Endothelial cell of hepatic sinusoid (primary cell): Measurements from ENCODE around the gene COL24A1.
"Not testable (repeated sequence)": the region's sequence is repeated elsewhere in the genome, so short reads cannot be mapped to it uniquely, and the experiment has no call there.

ENCODE experiments used
- in situ Hi-C: cut with HindIII; loops from 2 replicates; pipeline ENCODE4 v1.10.0; 2017; ENCODE audit warnings: low sequenced_read_pairs

The COL24A1 gene

DNA sequence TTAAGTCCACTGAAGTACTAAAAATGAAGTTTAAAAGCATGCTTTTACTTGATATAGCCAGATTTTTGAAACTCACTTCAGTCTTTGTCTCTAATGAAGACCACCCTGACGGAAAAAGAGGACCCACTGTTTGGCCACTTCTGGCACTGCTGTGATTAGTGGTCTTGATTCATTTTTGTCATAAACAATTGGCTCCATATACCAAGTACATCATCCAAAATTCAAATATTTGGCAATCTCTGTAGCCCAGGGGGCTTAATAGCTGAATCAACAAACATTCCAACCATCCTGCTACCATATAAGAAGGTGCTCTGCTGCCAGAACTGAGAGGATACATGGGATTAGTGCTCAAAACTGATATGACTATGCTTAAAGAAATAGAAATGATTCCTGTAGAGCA, 156.0 kb downstream of the COL24A1 start:
- in situ Hi-C loops = no loop called here

DNA sequence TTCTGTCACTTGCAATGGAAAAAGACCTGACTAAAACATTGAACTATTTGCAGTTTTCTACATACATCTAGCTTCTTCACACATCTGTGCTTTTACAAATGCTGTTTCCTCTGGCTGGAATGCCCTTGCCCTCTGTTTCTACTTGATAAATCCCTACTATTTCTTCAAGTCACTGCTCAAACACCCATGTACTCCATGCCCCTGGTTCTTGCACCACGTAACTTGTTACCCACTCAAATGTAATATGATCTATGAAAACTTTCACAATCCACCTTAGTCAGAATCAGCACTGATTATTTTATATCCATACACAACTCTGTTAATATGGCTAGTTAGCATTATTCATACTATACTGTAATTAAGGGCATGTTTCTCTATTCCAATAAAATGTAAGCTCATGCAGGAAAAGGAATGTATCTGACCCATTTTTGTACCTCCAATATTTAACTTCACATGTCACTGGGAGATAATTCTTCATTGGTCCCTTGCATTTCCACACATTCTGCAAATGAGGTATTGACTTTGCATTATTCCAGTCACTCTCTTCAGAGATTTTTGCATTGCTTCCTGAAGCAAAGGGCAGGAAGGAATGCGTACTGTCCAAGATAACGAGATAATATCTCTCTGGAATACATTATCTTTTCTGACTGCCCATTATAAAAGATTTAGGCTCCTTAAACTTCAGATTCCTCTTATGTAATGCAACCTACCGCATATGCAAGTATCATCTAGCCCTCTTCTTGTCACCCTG, 158.3 kb downstream of the COL24A1 start:
- in situ Hi-C loops = no loop called here

DNA sequence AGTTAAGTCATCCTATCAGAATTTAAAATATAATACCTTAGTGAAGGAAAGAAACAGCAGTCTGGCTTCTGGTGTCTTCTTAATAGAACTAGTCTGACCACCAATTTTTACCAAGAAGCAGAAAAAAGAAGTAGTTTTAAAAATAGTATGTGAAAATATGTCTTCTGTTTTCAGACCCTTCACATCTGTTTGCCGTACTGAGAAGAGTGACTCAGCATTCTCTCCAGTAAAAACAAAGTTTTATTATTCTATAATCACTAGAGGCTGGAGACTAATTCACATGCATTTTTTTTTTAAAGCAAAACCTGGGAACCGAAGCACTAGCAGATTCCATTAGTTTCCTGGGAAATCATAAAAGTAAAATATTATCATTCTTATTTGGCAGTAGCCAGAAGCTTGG, 163.8 kb downstream of the COL24A1 start:
- in situ Hi-C loops = no loop called here

DNA sequence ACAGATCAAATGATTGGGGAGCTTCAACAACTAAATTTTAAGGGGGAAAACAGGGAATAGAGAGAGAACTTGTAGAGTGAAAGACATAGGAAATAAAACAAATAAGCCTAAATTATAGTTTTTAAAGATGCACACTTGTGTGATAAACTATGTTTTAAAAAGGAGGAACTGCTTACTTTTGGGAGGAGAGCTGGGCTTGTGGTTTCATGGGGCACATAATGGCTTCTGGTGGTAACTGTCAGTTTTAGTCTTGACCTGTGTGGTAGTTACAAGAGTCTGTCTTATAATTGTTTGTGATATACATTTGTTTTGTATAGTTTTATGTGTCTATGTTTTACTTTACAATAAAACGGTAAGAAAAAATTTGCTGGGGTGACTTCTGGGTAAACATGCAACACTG, 165.3 kb downstream of the COL24A1 start:
- in situ Hi-C loops = no loop called here

DNA sequence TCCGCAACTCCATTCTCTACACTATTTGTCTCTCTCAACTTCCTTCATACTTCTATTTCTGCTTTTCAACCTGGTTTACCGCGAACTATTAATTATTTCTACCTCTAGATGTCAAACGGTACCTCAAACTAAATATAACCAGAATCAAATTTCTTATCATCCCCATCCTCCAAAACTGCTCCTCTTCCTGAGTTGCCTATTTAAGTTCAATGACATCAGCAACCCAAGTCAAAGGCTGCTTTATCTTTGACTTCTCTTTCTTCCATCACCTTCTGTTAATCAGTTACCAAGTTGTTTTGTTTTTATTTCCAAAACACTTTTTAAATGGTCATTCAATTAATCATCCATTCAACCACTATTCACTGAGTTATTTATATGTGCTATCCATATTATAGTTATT, 171.9 kb downstream of the COL24A1 start:
- in situ Hi-C loops = no loop called here

DNA sequence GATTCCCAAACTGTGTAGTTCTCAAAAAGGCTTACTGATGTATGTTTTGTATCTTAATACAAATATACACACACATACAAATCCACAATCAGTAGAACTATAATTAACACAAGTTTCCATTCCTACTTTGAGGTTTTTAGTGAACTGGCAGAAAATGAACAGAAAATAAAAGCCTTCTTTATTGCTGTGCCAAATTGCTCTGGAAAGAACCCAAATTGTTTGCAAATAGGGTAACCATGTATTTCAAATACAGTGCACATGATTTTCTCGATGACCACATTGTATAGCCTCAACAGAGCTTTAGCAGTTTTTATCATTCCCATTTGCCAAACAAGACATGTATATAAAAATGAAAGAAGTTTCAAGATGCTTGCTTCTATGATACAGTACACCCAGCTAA, 173.3 kb downstream of the COL24A1 start:
- in situ Hi-C loops = no loop called here

DNA sequence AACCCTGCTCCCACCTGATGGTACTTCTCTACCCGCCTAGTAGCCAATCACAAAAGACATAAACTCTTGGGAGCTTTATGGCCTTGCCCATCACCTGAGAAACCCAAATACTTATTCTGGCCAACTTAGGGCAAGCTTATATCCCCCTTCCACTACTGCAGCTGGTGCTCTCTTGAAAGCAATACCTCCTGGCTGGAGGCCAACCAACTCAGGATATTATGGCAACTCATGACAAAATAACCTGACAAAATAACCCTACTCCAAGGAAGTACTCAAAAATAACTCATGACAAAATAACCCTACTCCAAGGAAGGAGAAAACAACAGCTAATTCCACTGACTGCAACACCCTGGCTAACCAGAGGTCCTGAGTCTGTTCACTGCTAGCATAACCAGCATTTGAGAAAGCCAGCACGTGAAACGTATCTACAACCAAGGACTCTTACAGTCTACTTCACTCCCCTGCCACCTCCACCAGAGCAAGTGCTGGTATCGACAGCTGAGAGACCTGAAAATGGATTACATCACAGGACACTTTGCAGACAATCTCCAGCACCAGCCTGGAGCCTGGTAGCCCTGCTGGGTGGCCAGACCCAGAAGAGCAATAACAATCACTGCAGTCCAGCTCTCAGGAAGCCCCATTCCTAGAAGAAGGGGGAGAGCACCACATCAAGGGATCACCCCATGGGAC, 179.9 kb downstream of the COL24A1 start:
- in situ Hi-C loops = no loop called here

DNA sequence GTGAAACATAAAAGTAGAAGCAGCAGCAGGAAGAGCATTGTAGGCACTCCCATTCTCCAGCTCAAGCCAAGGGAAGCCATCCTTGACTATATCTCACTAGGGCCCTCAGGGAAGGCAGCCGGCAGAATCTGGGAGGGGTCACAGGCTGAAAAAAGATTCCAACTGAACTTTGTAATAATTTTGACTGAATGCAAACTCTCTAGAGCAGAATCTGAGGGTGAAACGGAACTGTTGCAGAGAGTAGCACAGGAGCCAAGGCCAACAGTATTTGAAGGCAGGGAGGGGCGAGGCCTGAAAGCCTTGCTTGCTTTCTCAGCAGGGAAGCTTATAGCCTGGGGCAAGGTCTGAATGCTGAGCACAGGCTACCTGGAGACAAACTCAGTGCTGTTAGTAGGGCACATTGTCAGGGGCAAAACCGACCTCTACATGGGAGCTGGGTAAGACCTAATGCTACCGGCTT, 180.6 kb downstream of the COL24A1 start:
- in situ Hi-C loops = no loop called here

DNA sequence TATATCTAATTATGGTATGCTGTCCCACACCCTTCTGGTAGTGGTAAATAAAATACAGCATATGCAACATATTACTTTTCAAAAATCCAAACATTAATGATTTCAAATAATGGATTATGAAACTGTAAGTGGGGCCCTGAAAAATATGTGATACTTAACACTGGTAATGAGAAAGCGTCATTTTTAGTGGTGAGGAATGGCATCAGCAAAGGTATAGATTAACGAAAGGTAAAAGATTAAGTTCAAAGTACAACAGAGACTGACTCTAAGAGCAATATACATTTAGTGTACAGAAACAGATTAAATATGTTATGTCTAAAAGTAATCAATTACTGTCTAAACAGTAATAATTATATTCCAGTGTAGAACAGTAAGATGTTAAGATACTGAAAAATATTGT, 194.1 kb downstream of the COL24A1 start:
- in situ Hi-C loops = no loop called here

DNA sequence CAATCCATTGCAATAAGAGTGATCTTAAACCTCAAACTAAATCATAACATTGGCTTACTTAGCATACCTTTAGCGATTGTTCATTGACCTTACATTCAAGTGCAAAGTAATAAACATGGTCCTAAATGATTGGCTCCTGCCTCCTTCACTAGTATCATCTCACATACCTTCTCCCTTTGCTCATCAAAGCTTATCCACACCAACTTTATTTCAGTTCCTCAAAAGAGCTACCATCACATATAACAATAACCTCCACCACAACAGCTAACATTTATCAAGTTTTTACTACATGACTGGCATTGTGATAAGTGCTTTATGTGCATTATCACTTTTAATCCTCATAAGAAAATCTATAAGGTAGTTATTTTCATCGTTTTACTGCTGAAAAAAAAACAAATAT, 198.8 kb downstream of the COL24A1 start:
- in situ Hi-C loops = no loop called here

DNA sequence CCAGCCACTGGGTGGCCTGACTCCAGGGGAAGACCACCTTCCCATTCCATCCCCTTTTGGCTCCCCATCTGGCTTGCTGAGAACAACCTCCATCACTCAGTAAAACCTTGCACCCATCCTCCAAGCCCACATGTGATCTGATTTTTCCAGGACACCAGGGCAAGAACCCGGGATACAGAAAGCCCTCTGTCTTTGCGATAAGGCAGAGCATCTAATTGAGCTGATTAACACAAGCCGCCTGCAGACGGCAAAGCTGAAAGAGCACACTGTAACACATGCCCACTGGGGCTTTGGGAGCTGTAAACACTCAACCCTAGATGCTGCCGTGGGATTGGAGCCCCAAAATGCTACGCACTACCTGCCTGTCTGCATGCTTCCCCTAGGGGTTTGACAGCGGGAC, 201.4 kb downstream of the COL24A1 start:
- in situ Hi-C loops = not testable (repeated sequence)

DNA sequence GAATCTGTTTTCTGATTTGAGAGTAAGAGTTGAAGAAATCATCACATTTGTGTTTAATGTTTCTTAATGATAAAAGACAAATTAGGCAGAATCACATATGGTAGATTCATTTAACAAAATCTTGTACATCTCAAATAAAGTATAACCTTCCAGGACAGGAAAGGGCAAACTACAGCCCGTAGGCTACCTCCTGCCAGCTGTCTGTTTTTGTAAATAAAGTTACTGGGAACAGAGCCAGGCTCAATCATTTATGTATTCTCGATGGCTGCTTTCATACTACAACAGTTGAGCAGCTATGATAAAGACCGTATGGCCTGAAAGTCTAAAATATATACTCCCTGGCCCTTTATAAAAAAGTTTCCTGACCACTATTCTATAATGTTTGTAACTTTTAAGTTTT, 204.1 kb downstream of the COL24A1 start:
- in situ Hi-C loops = no loop called here

DNA sequence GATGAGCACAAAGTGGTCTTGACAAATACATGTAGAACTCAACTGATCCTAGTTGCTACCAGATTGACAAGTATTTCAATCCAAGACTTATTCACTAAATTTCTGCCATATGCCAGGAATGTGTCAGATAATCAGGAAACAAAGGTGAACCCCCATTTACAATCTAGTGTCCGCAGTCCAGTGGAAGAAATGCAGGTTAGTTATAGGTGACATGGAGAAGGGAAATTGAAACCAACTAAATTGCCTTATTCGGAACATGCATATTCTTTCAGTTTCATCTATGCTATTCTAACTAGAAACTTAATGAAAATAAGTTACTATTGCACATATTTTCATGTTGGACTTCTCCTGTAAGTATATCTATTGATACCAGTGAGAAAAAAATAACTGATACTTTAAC, 209.4 kb downstream of the COL24A1 start:
- in situ Hi-C loops = no loop called here

DNA sequence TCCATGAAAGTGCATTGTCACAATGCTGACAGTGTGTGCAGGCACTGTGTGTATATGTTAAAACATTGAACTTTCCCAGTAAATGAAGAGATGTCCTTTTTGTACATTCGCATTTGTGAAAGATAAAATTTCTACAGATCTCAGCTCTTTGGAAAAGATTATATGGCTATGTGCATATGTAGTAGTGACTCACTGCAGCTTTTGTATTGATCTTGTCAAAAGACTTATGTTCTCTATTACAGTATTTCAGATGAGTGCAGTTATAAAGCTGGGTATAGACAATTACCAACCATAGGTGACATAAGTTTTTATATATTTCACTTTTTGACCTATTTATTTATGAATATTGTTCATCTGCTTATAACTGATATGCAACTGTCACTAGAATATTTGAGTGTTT, 212.6 kb downstream of the COL24A1 start:
- in situ Hi-C loops = no loop called here

DNA sequence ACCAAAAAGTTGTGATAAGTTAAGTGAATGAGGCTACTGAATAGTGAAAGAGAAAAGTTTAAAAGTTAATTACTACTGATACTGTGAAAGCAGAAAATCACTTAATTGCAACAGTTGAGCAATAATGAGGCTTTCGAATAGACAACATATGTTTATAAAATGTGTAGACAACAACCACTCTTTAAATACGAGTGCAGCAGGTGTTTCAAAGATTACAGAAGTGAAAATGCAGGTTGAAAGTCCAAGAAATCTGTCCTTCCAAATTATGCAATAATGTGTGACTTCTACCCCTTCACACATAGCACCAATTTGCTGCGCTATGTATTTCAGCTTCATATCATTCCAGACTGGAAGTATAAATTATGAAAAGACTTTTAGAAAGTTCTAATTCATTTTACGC, 213.0 kb downstream of the COL24A1 start:
- in situ Hi-C loops = no loop called here

DNA sequence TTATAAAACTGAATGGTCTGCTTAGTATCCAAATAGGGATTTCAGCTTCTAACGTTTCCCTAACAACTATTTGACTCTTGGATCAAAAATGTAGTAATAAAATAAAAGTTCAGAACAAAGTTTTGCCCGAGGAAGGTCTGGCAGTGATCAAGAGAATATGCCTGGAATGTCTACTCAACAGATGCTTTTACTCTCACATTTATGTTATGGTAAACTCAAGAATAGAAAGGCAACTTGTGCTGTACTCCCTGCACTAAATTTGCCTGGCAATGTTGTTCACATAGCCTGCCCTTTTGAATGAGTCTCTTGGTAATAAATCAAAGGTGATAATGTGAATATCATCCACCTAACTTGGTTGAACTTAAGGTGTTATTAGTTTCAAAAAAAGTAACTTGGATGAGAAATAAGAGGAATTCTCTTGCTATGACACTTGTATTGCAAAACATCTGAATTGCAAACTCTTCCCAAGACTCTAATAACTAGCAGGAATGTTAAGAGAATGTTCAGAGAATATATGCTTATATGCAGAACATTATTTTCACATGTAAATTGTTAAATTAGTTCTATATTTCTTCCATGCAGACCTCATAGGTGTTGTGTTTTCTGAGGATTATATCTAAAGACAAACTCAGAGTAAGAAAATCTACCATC, 215.8 kb downstream of the COL24A1 start:
- in situ Hi-C loops = no loop called here

DNA sequence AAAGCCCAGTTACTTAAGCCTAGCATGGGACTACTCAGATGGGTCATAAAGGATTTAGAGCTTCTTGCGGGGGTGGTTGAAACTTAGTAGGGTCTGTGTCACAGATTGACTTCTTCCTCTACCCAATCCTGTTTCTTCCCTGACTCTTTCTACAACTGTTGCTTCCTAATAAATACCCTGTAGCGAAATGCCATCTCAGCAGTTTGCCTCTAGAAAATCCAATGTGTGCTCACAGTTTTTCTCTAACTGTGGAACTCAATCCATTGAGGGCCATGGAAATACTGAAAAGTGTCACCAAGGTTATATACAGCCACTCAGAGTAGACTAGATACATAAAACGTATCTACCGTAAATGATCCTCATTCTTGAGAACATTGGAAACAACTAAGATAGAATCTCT, 217.7 kb downstream of the COL24A1 start:
- in situ Hi-C loops = no loop called here

DNA sequence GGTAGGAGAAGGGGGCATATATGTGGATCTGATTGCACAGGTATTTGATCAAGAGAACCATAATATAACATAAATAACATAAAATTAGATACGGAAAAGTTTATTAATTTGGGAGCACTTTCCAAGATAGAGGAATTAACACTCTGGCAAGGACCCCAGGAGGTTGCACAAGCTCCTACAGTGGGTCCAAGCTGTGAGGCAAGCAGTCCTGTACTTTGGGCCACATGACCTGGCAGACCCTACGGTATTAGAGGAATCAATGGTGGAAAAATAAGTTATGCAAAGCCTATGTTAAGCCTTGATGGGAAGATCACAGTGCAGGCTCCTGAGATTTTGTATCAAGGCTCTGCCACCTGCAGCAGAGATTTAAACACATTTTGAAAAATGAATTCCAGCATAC, 220.1 kb downstream of the COL24A1 start:
- in situ Hi-C loops = no loop called here

DNA sequence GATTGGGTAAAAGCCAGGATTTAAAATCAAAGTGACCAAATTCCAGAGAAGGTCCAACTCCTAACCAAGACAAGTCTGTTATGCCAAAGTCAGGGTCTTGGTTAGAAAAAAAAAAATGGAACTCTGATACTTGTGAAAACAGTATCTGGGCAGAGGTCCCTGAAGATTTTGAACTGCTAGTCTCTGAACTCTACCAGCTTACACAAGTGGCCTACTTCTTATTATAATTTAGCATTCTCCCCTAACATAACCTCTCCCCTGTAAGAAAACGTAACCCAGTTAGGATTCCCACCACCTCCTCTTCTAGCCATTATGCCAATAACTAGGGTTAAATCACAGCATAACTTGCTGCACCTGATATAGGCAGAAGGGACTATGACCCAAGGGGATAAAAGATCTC, 220.5 kb downstream of the COL24A1 start:
- in situ Hi-C loops = no loop called here

DNA sequence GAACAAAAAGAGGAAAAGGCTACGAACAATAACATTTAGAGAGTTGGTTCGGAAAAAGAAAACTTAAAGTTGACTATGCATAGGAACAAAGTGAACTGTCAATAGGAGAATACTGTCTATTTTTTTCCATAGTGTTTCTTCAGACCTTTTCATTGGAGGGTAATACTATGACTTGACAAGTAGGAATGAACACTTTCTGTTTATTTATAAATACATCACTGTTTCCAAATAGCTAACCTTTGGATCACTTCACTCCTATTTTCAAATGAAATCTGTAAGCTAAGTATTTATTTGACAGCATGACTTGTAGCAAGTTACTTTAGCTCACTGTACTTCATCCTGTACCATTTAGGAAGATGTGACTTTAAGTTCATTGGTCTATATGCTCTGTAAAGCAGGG, 221.3 kb downstream of the COL24A1 start:
- in situ Hi-C loops = no loop called here

DNA sequence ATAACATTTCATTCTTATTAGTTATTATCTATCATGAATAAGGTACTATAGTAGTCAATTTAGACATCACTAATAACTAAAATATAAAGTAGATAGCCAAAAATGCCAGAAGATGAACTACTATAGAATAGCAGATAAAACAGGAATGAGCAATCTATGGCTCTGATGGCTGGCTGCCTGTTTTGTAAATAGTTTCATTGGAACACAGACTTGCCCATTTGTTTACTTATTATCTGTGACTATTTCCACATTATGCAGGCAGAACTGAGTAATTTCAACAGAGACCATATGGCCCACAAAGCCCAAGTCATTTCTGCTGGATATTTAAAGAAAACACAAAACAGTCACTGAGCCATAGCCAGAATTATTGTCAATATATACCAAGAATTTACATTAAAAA, 222.1 kb downstream of the COL24A1 start:
- in situ Hi-C loops = no loop called here

DNA sequence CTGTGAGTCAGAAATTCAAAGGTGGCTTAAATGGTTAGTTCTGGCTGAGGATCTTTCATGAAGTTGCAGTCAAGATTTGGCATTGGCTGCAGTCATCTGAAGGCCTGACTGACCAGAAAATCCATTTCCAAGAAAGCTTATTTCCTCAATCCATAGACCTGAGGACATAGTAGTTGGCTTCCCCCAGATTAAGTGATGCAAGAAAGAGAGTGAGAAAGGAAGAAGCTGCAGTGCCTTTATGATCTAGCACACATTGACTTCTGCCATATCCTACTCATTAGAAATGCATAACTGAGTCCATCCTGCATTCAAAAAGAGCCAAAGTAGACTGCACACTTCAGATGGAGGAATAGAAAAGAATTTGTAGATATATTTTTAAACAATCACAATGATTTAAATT, 222.6 kb downstream of the COL24A1 start:
- in situ Hi-C loops = no loop called here
